K562 (cell line): Measurements from ENCODE around the gene SERTAD2. TPM values are rescaled to one million over a fixed set of nuclear protein-coding genes. Genes with fewer than 3 reads are reported as not detected.

Experiments
- ATAC-seq: fragments of 200-7000 bp; cut with Tn5 transposase; 3 replicates; pipeline ENCODE4 v1.9.1; 2020; ENCODE audit warnings: moderate library complexity
- BruUV-seq: library from RNA; stranded (reverse); fragments of 400-500 nt; replicated peaks from 2 replicates; lab custom pipeline; 2021; lab: Mats Ljungman, UMichigan
- CTCF ChIA-PET: fragments of 300-600 bp; formaldehyde crosslinking; extraction: SDS; loops from one replicate; lab custom pipeline; 2021; ENCODE audit warnings: low intra/inter-chr PET ratio; lab: Yijun Ruan, JAX
- POLR2A ChIA-PET: fragments of 300-600, 350-650 bp; sonication (Branson Sonifier 250); formaldehyde crosslinking; extraction: SDS; loops from one replicate; lab custom pipeline; 2021; ENCODE audit warnings: antibody characterized with exemption, inconsistent platforms; lab: Yijun Ruan, JAX
- DNase-seq, 4 experiments: peaks; one replicate each; pipeline versions ENCODE4 v3.0.0 to v3.0.0-alpha.2; 2011 to 2018; ENCODE audit warnings: low spot score in 3 of 4, mixed read lengths in 3 of 4; ENCODE audit errors: extremely low read depth in 1 of 4
- FAIRE-seq: peaks from 2 replicates; lab custom pipeline; 2011; peaks lifted over from hg19 to GRCh38; lab: Jason Lieb, UNC
- H2AFZ ChIP-seq: 2 replicates; pipeline ENCODE4 v1.6.0; 2011; ENCODE audit warnings: low read depth, low read length, control low read depth, inconsistent platforms
- H3K27ac ChIP-seq: fragments of 200-600 bp; 3 replicates; pipeline ENCODE4 v1.8.0; 2011; ENCODE audit warnings: low read depth, mild to moderate bottlenecking, control low read depth, inconsistent platforms, low read length, moderate library complexity, mixed read lengths; ENCODE audit errors: extremely low read depth
- H3K27me3 ChIP-seq, 2 experiments: fragments of 300-600 bp in 1 of 2; 2 replicates in 1 of 2; 3 replicates in 1 of 2; pipeline versions ENCODE4 v1.6.0 to v1.8.0; 2011; ENCODE audit warnings: inconsistent platforms in 2 of 2, low read length in 2 of 2, mild to moderate bottlenecking in 1 of 2, mixed read lengths in 1 of 2, moderate library complexity in 1 of 2; ENCODE audit not compliant: control insufficient read depth in 2 of 2, insufficient read depth in 2 of 2
- H3K36me3 ChIP-seq: fragments of 300-600 bp; 3 replicates; pipeline ENCODE4 v1.8.0; 2011; ENCODE audit warnings: mild to moderate bottlenecking, low read length, inconsistent platforms; ENCODE audit not compliant: control insufficient read depth, insufficient read depth
- H3K4me1 ChIP-seq, 2 experiments: fragments of 200-600 bp in 1 of 2; replicated peaks in 1 of 2; 2 replicates in 1 of 2; 3 replicates in 1 of 2; pipeline versions ENCODE4 v1.5.1 to v1.8.0; 2011; ENCODE audit warnings: inconsistent platforms in 2 of 2, low read length in 2 of 2, mild to moderate bottlenecking in 1 of 2, mixed read lengths in 1 of 2, moderate library complexity in 1 of 2; ENCODE audit not compliant: control insufficient read depth in 2 of 2, insufficient read depth in 2 of 2
- H3K4me2 ChIP-seq: 2 replicates; pipeline ENCODE4 v1.6.1; 2011; ENCODE audit warnings: low read length, control low read depth, inconsistent platforms, mixed read lengths; ENCODE audit not compliant: insufficient read depth
- H3K4me3 ChIP-seq: fragments of 200-600 bp; sonication (generic), shearing (Covaris generic); 2 replicates; pipeline ENCODE4 v1.5.1; 2016; ENCODE audit warnings: control low read depth, inconsistent platforms
- H3K79me2 ChIP-seq: fragments of 200-600 bp; 3 replicates; pipeline ENCODE4 v1.8.0; 2011; ENCODE audit warnings: low read length, inconsistent platforms; ENCODE audit not compliant: control insufficient read depth, insufficient read depth
- H3K9ac ChIP-seq, 2 experiments: 2 replicates each; pipeline versions ENCODE4 v1.6.0 to v1.6.1; 2011; ENCODE audit warnings: low read depth in 2 of 2, low read length in 2 of 2, control low read depth in 1 of 2, inconsistent platforms in 1 of 2, mild to moderate bottlenecking in 1 of 2, mixed read lengths in 1 of 2; ENCODE audit not compliant: insufficient read depth in 1 of 2
- H3K9me1 ChIP-seq: one replicate; pipeline ENCODE4 v1.6.0; 2011; ENCODE audit warnings: inconsistent platforms, mild to moderate bottlenecking, low read length, moderate library complexity; ENCODE audit not compliant: control insufficient read depth, insufficient read depth
- H3K9me3 ChIP-seq: replicated peaks from 2 replicates; pipeline ENCODE4 v1.5.1; 2011; ENCODE audit warnings: low read depth, low read length, inconsistent platforms; ENCODE audit not compliant: control insufficient read depth, insufficient read depth
- H4K20me1 ChIP-seq: replicated peaks from 2 replicates; pipeline ENCODE4 v1.6.1; 2011; ENCODE audit warnings: low read length, inconsistent platforms, mixed read lengths; ENCODE audit not compliant: control insufficient read depth, insufficient read depth
- CBX3 ChIP-seq, 2 experiments: IDR thresholded peaks; 1 replicate in 1 of 2; 2 replicates in 1 of 2; pipeline ENCODE4 v1.6.1; 2012; ENCODE audit warnings: inconsistent platforms in 2 of 2, low read length in 2 of 2, borderline replicate concordance in 1 of 2, control low read depth in 1 of 2
- ESRRB ChIP-seq: fragments of 250-450 bp; sonication (Bioruptor Pico); IDR thresholded peaks from 2 replicates; pipeline ENCODE4 v1.5.0; 2020; ENCODE audit warnings: mild to moderate bottlenecking, moderate library complexity, borderline replicate concordance
- TRIM24 ChIP-seq, 2 experiments: fragments of 450-650 bp; IDR thresholded peaks; 2 replicates each; pipeline ENCODE4 v1.6.1; 2016
- ZNF280A ChIP-seq: fragments of 450-650 bp; IDR thresholded peaks from 2 replicates; pipeline ENCODE4 v1.6.1; 2018; ENCODE audit warnings: mild to moderate bottlenecking, low read depth; ENCODE audit not compliant: partially characterized antibody
- WGBS: fragments of 100-300 bp; shearing (Covaris generic); methylation state at CpG from one replicate; pipeline ENCODE4 v1.1.6; 2016; ENCODE audit warnings: low coverage, mixed read lengths; ENCODE audit not compliant: insufficient coverage; ENCODE audit errors: missing lambda C conversion rate; 5-methylcytosine and 5-hydroxymethylcytosine counted together
- in situ Hi-C: fragments of 300-500 bp; cut with MboI; formaldehyde crosslinking; loops from 4 replicates; pipeline ENCODE4 v1.15.0; 2018; ENCODE audit warnings: inconsistent platforms, mixed read lengths
- intact Hi-C: fragments of 100-400 bp; cut with micrococcal nuclease; formaldehyde crosslinking; loops from 2 replicates; pipeline ENCODE4 v1.14.2; 2022
- polyA plus RNA-seq, 8 experiments: library from polyadenylated mRNA; depleted of rRNA in 4 of 8; stranded (reverse) in 5 of 8; unstranded in 3 of 8; fragments of >200 nt; fragmentation: Nextera tagmentation in 2 of 8; fragmentation: Illumina TruSeq in 1 of 8; extraction: Ambion mirVana in 2 of 8; extraction: Trizol in 1 of 8; gene quantifications; 2 replicates each; pipeline versions ENCODE4 v1.2.1 to v1.2.3, GENCODE V29; 2011 to 2014; ENCODE audit warnings: inconsistent platforms in 1 of 8, missing spikeins in 1 of 8
- total RNA-seq, 7 experiments: library from RNA; depleted of rRNA in 6 of 7; stranded (reverse); fragments of >200 nt in 6 of 7; fragmentation: Illumina TruSeq in 2 of 7; extraction: Trizol in 2 of 7; gene quantifications; 2 replicates each; pipeline versions ENCODE4 v1.2.1 to v1.2.3, GENCODE V29; 2011 to 2021; ENCODE audit warnings: low replicate concordance in 1 of 7

The SERTAD2 gene
- total and polyA plus RNA-seq, 9 of the 15 experiments (the other 6 are each of a cell fraction or from before 2014, with no cell fraction given): 3.0 to 12.5 (median 6.1) TPM

GRCh38 chr2:64604155-64604554 is 49.6 kb downstream of the SERTAD2 start:
- POLR2A ChIA-PET: interaction anchor here (0.8 kb wide), 1 partner anchor 11 kb away, joined by 4 read pairs; no protein-coding TSS in a partner anchor
- H2AFZ ChIP-seq: no peak overlapping the region
- no peak for FAIRE-seq
- no peak for TF ChIP-seq ESRRB (CRISPR knock-in tag)
- peak in 1 of 2 experiments; percentile 69; a peak in 1 of 3 replicates for TF ChIP-seq CBX3 (IDR thresholded peaks at IDR 0.05; ENCODE audit: borderline replicate concordance in 1 of 2, low read length in 2 of 2)
- peak; percentile 40 to 46; a peak in 2 of 4 replicates for TF ChIP-seq TRIM24 (IDR thresholded peaks at IDR 0.05)
- TF ChIP-seq ZNF280A: peak; percentile 31
- in situ Hi-C loops: no loop called here
- no peaks in the 10 kb centered on the region for H3K79me2 ChIP-seq
- H3K9me1 ChIP-seq: no peaks in the 10 kb centered on the region
- H3K27ac ChIP-seq: no peak overlapping the region
- no peaks in the 10 kb centered on the region for H3K27me3 ChIP-seq
- WGBS: 32% methylated on average over 2 of the region's 2 CpGs
- intact Hi-C loops: no loop called here
- H3K4me2 ChIP-seq: no peak overlapping the region
- no peaks in the 10 kb centered on the region for H3K36me3 ChIP-seq
- BruUV-seq: no TSS peak
- no peaks in the 10 kb centered on the region for H3K9me3 ChIP-seq
- H4K20me1 ChIP-seq: no peaks in the 10 kb centered on the region
- no peak for ATAC-seq
- H3K4me1 ChIP-seq: peaks cover 22 to 23% of the 10 kb centered on the region in 2 experiments; a peak in 4 of 5 replicates
- no peak for DNase-seq
- CTCF ChIA-PET: no interaction called here
- H3K9ac ChIP-seq: no peak overlapping the region
- H3K4me3 ChIP-seq: no peak overlapping the region
